ENCODE measurements around the gene DYNLT1.
"Not testable (repeated sequence)": the region's sequence is repeated elsewhere in the genome, so short reads cannot be mapped to it uniquely, and the experiment has no call there.

The DYNLT1 gene

GRCh38 chr6:158663625-158664165 lies 19.2 kb upstream of the DYNLT1 start:
- DNase-seq (ENCODE audit: low read depth in 2 of 2): no peak

GRCh38 chr6:158662954-158663624 lies 18.5 kb upstream of the DYNLT1 start:
- DNase-seq (ENCODE audit: low read depth in 2 of 2): no peak

GRCh38 chr6:158662607-158662953 lies 18.0 kb upstream of the DYNLT1 start:
- DNase-seq (ENCODE audit: low read depth in 2 of 2): no peak

GRCh38 chr6:158661156-158661685 lies 16.7 kb upstream of the DYNLT1 start:
- no peak for DNase-seq (ENCODE audit: low read depth in 2 of 2)

- no peak for DNase-seq (ENCODE audit: low read depth in 2 of 2)
These were observed 15.8 kb upstream of the DYNLT1 start for GRCh38 chr6:158660333-158660754.

GRCh38 chr6:158656986-158657385 lies 12.4 kb upstream of the DYNLT1 start:
- DNase-seq (ENCODE audit: low read depth in 2 of 2): not testable (repeated sequence)

- DNase-seq (ENCODE audit: low read depth in 2 of 2): no peak
These were observed 11.3 kb upstream of the DYNLT1 start for GRCh38 chr6:158655569-158656450.

GRCh38 chr6:158654960-158655489 lies 10.5 kb upstream of the DYNLT1 start:
- no peak for DNase-seq (ENCODE audit: low read depth in 2 of 2)

- DNase-seq (ENCODE audit: low read depth in 2 of 2): no peak
These were observed 10.0 kb upstream of the DYNLT1 start for GRCh38 chr6:158654498-158654897.

GRCh38 chr6:158653577-158654354 lies 9.2 kb upstream of the DYNLT1 start:
- DNase-seq (ENCODE audit: low read depth in 2 of 2): peak; percentile 41 to 67

GRCh38 chr6:158651981-158652737 lies 7.6 kb upstream of the DYNLT1 start:
- DNase-seq (ENCODE audit: low read depth in 2 of 2): not testable (repeated sequence)

- DNase-seq (ENCODE audit: low read depth in 2 of 2): peak; percentile 39 to 51
These were observed 5.0 kb upstream of the DYNLT1 start, which contains the start of gene SYTL3 for GRCh38 chr6:158649289-158650143. TSS of gene SYTL3 (plus strand) at chr6:158650054. CDS start at chr6:158663269, 13,215 bp downstream.

GRCh38 chr6:158648682-158649131 lies 4.2 kb upstream of the DYNLT1 start:
- DNase-seq (ENCODE audit: low read depth in 2 of 2): no peak

GRCh38 chr6:158647501-158647900 lies 3.0 kb upstream of the DYNLT1 start:
- no peak for DNase-seq (ENCODE audit: low read depth in 2 of 2)

GRCh38 chr6:158646023-158646910 lies 1.7 kb upstream of the DYNLT1 start:
- no peak for DNase-seq (ENCODE audit: low read depth in 2 of 2)

GRCh38 chr6:158645064-158646022 lies 800 bp upstream of the DYNLT1 start:
- no peak for DNase-seq (ENCODE audit: low read depth in 2 of 2)

GRCh38 chr6:158643836-158644230 lies 710 bp downstream of the DYNLT1 start:
- no peak for DNase-seq (ENCODE audit: low read depth in 2 of 2)

All from stimulated activated CD4-positive, alpha-beta T cell treated with anti-CD3 and anti-CD28 coated beads, Interleukin-1b, Interleukin-23, amount 100 ng/mL, for 1 hour (primary cell).